Fibroblast of the conjunctiva (primary cell): ENCODE measurements around the gene MRNIP.

Source experiments
- DNase-seq: peaks from one replicate; pipeline ENCODE4 v3.0.0-alpha.2; 2010; ENCODE audit warnings: low read depth

The MRNIP gene

DNA sequence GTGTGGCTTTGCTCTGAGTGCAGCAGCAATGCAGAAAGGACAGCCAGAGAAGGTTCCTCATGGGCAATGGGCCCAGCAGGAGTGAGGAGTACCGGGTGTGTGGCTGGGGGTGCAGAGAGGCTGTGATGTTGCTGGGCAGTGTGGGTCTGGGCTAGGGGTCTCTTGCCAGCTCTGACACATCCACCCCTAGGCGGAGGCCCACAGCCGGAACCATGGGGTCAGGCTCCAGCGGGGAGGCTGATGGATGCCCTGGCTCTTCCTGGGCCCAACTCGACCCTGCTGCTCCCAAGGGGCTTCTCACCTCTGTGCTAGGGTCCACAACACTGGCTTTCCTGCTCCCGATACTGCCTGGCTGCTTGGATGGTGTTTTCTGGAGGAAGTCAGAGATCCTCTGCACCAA, 29.2 kb upstream of the MRNIP start:
- DNase-seq: no peak

DNA sequence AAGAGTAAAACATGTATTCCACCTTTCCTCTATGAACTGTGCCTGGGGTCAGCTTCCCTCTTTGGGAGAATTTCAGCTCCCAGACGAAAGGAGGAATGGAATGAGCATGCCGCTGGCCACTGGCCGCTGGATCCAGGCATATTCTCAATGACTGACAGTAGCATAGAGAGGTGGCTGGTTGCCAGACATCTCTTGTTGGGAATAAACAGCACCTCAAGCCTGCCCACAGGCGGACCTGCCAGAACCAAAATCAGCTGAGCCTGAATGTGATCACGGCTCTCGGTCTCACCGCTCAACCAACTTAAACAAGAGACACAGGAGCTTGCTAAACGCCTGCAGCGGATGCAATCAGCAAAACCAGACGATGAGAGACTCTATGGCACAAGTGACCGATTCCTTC, 28.5 kb upstream of the MRNIP start:
- DNase-seq: no peak

DNA sequence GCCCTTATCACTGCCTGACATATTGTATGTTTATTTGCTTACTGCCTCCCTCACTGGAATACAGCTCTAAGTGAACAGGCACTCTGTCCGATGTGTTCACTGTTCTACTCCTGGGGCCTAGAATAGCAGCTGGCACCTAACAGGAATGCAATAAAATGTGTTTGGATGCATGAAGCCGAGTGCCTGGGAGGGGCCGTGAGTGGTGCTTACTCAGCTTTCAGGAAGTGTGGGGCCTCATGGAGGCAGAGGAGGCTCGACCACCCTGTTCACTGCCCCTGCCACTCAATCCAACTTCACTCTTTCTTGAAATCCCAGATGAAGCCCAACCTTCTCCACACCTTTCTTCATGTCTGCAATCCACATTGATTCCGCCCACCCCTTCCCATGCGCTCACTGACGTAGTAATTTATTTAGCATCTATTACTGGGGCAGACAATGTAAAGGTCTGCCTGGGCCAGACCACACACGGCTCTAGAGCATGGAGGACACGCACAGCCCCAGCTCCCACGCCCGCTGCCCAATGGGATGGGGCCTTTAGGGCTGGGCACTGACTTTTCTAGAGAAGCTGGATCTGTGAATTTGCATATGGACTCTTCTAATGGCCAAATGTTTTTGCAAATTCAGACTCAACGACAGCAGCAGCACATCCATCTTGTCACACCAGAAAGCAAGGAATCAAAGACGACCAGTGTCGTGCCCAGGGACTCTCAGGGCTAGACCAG, 27.7 kb upstream of the MRNIP start:
- no peak for DNase-seq

DNA sequence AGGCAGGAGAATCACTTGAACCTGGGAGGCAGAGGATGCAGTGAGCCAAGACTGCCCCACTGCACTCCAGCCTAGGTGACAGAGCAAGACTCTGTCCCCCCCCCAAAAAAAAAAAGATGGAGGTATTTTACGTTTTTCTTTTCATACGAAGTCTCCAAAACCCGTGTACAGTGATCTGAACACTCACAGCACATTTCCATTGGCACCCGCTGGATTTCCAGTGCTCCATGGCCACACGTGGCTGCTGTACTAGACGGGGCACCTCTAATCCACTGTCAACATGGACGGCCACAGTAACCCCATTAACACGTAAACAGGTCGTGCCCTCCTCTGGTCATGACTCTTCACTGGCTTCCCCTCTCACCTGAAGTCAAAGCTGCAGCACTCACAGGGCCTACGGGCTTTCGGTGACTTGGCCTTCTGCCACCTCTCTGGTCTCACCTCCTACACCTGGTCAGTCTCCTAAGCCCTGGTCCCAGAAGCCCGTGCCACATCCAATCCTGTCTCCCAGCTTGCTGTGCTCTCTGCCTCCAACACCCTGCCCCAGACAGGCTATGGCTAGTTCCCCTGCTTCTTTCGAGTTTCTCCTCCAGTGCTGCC, 27.0 kb upstream of the MRNIP start:
- no peak for DNase-seq

DNA sequence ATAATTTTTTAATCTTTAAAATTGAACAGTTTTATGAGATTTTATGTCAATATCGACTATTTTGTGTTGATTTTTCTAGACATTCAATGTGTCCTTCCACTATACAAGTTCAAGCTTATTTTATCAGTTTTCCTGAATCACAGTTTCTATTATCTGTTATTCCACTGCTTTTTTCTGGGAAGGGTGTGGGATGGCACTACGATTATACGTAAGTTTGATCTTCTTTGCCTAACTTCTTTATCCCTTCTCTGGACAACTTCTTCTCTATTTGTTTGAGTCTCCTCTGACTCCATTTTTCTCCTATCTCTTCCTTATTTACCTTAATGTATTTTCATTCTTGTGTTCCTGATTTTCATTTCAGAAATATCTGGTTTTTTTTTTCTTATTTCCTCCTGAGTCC, 24.5 kb upstream of the MRNIP start:
- no peak for DNase-seq

DNA sequence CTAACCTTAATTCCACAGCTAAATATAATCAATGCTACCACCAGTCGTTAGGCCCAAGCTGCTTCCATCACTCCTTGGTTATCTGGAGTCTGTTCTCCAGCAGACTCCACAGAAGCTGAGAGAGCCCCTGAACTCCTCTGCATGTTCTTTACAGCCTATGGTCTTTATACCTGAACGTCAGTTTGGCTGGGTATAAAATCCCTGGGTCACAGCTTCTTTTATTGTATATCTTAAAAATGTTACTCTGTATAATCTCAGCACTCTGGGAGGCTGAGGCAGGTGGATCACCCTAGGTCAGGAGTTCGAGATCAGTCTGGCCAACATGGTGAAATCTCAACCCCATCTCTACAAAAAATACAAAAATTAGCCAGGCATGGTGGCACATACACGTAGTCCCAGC, 23.7 kb upstream of the MRNIP start:
- no peak for DNase-seq

- DNase-seq: no peak
Measured at GRCh38 chr5:179880848-179881590, 22.4 kb upstream of the MRNIP start.

DNA sequence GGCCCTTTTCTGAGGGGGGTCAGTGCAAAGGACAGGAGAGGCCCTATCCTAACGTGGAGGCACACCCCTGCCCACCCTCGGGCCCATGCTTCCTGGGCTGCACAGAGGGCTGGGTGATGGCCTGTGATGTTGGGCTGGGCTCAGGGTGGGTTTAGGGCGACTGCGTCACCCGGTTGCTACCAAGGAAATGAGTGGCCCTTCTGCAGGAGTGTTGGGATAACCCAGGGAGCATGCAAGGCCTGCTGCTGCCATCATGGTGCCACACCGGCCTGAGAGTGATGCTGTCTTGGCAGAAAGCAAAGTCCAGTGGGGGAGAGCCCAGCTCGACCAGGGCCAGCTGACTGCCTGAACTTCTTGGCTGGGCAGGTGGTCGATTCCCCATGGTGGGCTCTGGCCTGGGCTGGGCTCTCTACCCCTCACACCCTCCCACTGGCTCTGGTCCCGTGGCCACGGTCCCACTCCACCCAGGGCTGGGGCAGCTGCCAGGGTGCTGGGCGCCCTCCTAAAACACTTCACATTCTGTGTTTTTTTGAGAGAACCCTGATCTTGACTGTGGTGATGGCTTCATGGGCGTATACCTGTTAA, 21.5 kb upstream of the MRNIP start:
- no peak for DNase-seq

DNA sequence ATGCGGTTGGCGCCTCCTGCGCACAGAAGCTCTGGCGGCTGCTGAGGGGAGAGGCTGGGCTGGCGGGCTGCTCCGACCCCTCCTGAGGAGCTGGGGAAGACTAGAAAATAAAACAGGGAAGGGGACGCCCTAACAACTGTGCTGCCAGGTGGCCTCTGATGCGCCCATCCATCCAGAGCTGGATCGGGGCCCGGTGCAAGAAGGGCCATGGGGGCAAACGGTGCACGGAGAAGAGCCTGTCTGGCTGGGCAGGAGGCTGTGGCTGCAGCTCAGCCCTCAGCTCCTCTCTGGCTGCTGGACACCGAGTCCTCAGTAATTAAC, 21.0 kb upstream of the MRNIP start:
- no peak for DNase-seq

DNA sequence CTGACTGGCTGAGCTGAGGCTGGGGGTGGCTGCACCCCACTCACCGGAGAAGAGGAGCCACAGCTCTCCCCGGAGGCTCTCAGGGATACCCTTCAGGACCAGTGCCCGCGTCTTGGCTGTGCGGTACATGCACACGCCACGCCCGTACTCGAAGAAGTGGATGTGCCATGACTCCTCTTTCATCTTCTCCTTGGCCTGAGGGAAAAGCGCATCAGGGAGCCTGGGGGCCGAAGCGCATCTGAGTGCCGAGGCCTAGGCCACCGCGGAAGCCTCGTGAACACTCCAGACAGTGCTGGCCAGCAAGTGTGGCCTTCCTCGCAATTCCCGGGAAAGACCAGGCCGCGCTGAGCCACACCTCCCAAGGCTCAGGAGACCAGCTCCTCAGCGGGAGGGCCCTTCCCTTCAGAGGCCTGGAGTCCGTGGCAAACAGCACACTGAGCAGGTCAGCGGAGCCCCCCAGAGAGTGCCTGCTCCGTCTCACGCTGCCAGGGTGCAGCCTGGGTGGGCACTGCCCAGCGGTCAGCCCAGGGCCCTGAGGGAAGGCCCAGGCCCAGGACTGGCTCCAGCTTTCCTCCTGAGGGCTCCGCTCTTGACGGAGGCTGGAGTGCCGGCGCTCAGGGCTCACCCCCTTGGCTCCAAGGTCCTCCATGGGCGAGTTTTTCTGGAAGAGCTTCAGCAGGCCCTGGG, 20.5 kb upstream of the MRNIP start:
- no peak for DNase-seq

GRCh38 chr5:179878222-179879002, 19.8 kb upstream of the MRNIP start:
- DNase-seq: no peak

DNA sequence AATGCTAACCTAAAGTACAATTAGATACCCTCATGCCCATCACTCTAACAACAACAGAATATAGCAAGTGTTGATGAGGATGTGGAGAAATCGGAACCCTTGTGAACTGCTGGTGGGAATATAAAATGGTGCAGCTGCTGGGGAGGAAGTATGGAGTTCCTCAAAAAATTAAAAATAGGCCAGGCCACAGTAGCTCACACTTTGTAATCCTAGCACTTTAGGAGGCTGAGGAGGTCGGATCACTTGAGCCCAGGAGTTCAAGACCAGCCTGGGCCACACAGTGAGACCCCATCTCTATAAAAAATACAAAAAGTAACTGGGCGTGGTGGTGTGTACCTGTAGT, 18.0 kb upstream of the MRNIP start:
- DNase-seq: no peak

- no peak for DNase-seq
Measured at GRCh38 chr5:179875741-179876609, 17.4 kb upstream of the MRNIP start.

GRCh38 chr5:179874536-179875292, 16.1 kb upstream of the MRNIP start:
- DNase-seq: no peak

DNA sequence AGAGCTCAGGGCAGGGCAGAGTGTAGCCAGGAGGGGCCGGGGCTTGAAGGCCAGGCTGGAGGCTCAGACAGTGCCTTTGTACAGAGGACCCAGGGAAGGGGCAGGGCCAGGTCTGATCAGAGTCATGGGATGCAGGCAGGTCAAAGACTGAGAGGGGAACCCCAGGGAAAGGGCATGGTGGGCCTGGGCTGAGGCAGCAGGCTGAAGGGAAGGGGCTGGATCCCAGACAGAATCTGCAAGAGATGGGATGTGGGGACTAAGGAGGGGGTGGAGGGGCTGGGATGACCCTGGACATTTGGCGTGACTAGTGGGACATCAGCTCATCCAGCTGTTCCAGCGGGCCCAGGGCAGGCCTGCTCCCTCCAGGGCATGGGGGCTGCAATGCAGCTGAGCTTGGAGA, 15.5 kb upstream of the MRNIP start:
- no peak for DNase-seq

GRCh38 chr5:179873588-179874110, 15.0 kb upstream of the MRNIP start:
- DNase-seq: no peak

DNA sequence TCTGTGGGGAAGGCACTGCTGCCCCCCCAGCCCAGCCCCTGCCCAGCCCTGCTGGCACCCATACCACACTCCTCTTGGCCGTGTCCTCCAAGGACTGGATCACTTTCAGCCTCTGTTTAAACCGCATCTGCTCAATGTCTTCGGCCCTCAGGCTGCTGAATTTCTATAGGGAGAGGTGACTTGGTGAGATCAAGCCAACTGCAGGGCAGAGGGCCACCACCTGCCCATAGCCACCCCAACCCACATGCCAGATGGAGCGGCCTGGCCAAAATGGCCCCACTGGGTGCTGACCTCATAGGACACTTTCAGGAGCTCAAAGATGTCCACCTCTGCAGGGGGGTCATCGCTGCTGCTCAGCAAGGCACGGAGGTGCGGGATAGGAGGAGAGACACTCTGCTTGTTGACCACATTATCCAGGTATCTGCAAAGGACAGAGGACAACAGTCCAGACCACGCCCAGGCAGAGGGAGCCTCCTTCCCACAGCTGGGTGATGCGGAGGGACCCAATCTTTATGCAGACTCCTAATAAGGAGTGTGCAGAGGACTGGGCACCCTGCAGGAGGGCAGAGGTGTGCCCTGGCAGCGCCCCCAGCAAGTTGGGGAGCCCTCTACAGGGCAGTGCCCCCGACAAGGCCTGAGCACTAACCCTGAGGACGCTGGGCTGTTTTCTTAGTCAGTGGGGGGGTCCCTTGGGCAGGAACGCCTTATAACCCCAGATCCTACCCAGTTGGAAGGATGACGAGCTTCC, 14.4 kb upstream of the MRNIP start:
- no peak for DNase-seq

GRCh38 chr5:179872055-179872827, 13.6 kb upstream of the MRNIP start:
- no peak for DNase-seq
